ENCODE measurements around the gene PPL.

PPL gene

DNA sequence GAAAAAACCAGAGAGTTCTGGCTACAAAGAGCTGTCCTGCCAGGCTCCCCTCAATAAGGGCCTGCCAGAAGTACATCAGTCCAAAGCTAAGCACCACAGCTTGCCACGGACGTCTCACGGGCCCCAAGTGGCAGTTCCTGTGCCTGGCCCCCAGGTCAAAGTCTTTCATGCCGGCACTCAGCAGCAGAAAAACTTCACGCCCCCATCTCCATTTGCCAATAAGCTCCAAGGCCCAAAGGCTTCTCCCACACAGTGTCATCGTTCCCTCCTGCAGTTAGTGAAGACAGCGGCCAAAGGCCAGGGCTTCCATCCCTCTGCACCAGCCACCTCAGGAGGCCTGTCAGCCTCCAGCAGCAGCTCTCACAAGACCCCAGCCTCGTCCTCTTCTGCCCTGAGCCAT is 62.3 kb downstream of the PPL start:
- no peak for DNase-seq (ENCODE audit: low read depth)
- TF ChIP-seq, protein P1, sequence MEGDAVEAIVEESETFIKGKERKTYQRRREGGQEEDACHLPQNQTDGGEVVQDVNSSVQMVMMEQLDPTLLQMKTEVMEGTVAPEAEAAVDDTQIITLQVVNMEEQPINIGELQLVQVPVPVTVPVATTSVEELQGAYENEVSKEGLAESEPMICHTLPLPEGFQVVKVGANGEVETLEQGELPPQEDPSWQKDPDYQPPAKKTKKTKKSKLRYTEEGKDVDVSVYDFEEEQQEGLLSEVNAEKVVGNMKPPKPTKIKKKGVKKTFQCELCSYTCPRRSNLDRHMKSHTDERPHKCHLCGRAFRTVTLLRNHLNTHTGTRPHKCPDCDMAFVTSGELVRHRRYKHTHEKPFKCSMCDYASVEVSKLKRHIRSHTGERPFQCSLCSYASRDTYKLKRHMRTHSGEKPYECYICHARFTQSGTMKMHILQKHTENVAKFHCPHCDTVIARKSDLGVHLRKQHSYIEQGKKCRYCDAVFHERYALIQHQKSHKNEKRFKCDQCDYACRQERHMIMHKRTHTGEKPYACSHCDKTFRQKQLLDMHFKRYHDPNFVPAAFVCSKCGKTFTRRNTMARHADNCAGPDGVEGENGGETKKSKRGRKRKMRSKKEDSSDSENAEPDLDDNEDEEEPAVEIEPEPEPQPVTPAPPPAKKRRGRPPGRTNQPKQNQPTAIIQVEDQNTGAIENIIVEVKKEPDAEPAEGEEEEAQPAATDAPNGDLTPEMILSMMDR (IDR thresholded peaks at IDR 0.05; ENCODE audit: control insufficient read depth, insufficient read depth, low read depth, low read length, missing control alignments) = no peak

DNA sequence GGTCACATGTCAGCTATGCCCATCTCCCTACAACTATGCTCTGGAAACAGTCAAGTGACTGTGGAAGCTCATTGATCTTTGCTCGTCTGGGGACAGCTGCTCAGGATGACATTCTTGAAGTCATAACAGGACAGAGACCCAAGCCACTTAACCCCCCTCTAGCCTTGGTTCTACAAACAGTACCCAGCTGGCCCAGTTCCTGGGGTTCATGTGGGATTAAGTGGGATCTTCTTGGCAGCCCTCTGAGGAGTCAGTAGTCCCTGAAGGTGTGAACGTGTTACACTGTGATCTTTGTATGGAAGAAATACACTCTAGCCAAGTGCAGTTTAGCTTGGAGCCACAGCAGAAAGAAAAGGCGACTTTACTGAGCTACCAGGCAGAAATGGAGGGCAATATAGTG is 63.9 kb downstream of the PPL start:
- no peak for DNase-seq (ENCODE audit: low read depth)
- H3K4me3 ChIP-seq (ENCODE audit: control insufficient read depth, low read depth, low read length) = no peak overlapping the region
- TF ChIP-seq, protein P1 (IDR thresholded peaks at IDR 0.05; ENCODE audit: control insufficient read depth, insufficient read depth, low read depth, low read length, missing control alignments) = no peak

More for the DNA sequence above, 62.3 kb downstream of the PPL start:
- no peak overlapping the region for H3K4me3 ChIP-seq (ENCODE audit: control insufficient read depth, low read depth, low read length)

DNA sequence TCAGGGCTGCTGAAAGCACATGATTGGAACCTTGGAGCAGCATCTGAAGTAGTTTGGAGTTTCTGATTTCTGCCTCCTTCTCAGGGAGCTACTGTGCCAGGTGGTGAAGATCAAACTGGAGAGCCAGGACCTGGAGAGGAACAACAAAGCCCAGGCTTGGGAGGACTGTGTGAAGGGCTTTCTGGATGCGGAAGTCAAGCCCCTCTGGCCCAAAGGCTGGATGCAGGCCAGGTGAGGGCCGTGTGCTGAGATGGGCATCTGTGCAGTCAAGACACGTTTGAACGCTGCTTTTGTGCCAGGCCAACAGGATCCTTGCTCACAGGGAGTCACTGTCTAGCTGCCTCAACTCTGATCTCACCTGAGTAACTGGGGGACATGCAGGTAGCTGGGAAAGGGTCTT is 65.9 kb downstream of the PPL start:
- no peak for DNase-seq (ENCODE audit: low read depth)
- TF ChIP-seq, protein P1 (IDR thresholded peaks at IDR 0.05; ENCODE audit: control insufficient read depth, insufficient read depth, low read depth, low read length, missing control alignments) = no peak

DNA sequence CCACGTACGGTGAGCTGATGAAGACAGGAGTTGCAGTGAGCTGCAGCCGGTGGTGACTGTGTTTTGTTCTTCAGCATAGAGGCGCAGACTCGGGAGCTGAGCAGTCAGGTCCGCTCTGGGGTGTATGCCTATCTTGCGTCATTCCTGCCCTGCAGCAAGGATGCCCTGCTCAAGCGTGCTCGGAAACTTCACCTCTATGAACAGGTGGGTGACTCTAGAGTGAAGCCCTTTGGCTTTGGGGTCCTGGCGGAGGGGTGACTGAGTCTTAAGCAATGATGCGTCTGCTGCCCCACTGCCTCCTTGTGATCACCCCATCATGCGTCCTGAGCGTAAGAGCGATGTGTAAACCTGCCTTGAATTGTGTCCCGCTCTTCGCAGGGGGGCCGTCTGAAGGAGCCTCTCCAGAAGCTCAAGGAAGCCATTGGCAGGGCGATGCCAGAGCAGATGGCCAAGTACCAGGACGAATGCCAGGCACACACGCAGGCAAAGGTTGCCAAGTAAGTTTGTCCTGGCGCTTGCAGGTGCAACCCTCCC is 66.7 kb downstream of the PPL start:
- TF ChIP-seq, protein P1 (IDR thresholded peaks at IDR 0.05; ENCODE audit: control insufficient read depth, insufficient read depth, low read depth, low read length, missing control alignments) = no peak

More for the DNA sequence above, 65.9 kb downstream of the PPL start:
- no peak overlapping the region for H3K4me3 ChIP-seq (ENCODE audit: control insufficient read depth, low read depth, low read length)

DNA sequence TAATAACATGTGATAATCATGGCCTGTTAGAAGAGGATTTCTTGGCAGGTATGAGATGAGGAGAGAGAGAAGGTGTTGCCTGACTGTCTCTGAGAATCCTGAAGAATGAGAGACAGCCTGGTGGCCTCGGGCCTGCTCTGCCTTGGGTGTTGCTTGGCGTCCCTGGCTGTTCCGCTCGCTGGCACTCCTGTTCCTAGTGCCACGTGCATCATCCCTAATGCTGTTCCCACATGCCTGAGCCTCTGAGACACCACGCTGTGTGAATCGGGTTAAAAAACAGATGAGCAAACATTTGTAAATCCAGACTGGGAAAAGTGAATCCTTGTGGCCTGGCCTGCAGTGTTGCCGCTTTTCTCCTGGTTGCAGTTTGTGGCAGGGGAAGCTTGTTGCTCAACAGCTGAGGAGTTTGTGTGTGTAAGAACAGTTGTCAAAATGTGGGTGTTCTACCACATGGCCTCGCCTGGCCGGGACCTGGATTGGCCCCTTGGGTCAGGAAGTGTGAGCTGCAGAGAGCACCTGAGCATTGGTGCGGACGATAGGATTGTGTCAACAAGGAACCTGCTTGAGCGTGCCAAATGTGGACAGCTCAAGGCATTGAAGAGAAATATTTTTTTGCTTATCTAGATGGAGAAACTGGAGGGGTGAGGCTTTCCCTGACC is 67.7 kb downstream of the PPL start:
- DNase-seq (ENCODE audit: low read depth) = no peak
- TF ChIP-seq, protein P1 (IDR thresholded peaks at IDR 0.05; ENCODE audit: control insufficient read depth, insufficient read depth, low read depth, low read length, missing control alignments) = no peak
- no peak overlapping the region for H3K4me3 ChIP-seq (ENCODE audit: control insufficient read depth, low read depth, low read length)

More for the DNA sequence above, 66.7 kb downstream of the PPL start:
- no peak for DNase-seq (ENCODE audit: low read depth)
- no peak overlapping the region for H3K4me3 ChIP-seq (ENCODE audit: control insufficient read depth, low read depth, low read length)

DNA sequence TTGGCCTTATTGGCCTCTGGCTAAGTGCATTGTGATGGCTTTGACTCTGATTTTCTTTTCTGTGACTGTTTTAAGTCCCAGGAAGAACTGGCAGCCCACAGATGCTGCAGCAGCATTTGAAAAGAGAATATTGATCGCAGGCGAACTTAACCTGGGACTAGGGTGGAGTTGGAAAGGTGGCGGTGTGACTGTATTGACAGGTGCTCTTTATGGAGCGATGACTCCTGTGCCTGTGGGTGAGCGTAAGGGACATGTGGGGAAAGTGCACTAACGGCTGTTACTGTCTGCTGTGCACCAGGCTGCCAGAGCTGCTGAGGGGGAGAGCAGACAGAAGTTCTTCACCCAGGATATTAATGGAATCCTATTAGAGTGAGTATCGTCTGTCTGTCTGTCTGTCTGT is 68.4 kb downstream of the PPL start:
- DNase-seq (ENCODE audit: low read depth) = no peak
- TF ChIP-seq, protein P1 (IDR thresholded peaks at IDR 0.05; ENCODE audit: control insufficient read depth, insufficient read depth, low read depth, low read length, missing control alignments) = no peak
- H3K4me3 ChIP-seq (ENCODE audit: control insufficient read depth, low read depth, low read length) = no peak overlapping the region

Measured in AG09309 (cell line).